K562 (cell line): ENCODE results near the gene SLC5A6. TPM values are rescaled to one million over a fixed set of nuclear protein-coding genes. Genes with fewer than 3 reads are reported as not detected.

ENCODE experiments used
- E2F3 ChIP-seq: fragments of 250-450 bp; sonication (Bioruptor Pico); IDR thresholded peaks from 2 replicates; pipeline ENCODE4 v1.4.0; 2020; ENCODE audit warnings: mild to moderate bottlenecking
- E2F5 ChIP-seq: sonication (generic); formaldehyde crosslinking; IDR thresholded peaks from 2 replicates; pipeline ENCODE4 v1.8.0; 2022; ENCODE audit warnings: mild to moderate bottlenecking, missing genetic modification reagents
- FIP1L1 ChIP-seq: fragments of 200-400 bp; formaldehyde crosslinking; IDR thresholded peaks from 2 replicates; pipeline ENCODE4 v1.6.1; 2018; ENCODE audit warnings: mild to moderate bottlenecking, low read depth, low read length; ENCODE audit not compliant: poor library complexity, severe bottlenecking
- FOXJ2 ChIP-seq: fragments of 200-800 bp; sonication (Bioruptor generic); IDR thresholded peaks from 2 replicates; pipeline ENCODE4 v1.6.1; 2016; ENCODE audit warnings: missing genetic modification characterization, missing compliant biosample characterization
- HIVEP1 ChIP-seq: fragments of 250-450 bp; sonication (Bioruptor Pico); IDR thresholded peaks from 2 replicates; pipeline ENCODE4 v1.4.0; 2020; ENCODE audit warnings: mild to moderate bottlenecking
- IRF2 ChIP-seq: sonication (generic); formaldehyde crosslinking; IDR thresholded peaks from 2 replicates; pipeline ENCODE4 v1.8.1; 2022; ENCODE audit warnings: mild to moderate bottlenecking, missing genetic modification reagents
- L3MBTL2 ChIP-seq: fragments of 450-650 bp; IDR thresholded peaks from 2 replicates; pipeline ENCODE4 v1.6.1; 2016; ENCODE audit warnings: mild to moderate bottlenecking, moderate library complexity
- NR2C1 ChIP-seq, 2 experiments: fragments of 450-650 bp; IDR thresholded peaks; 2 replicates each; pipeline ENCODE4 v1.6.1; 2017; ENCODE audit warnings: mild to moderate bottlenecking in 2 of 2, antibody characterized with exemption in 1 of 2, inconsistent platforms in 1 of 2, missing compliant biosample characterization in 1 of 2, missing genetic modification characterization in 1 of 2
- NR2F6 ChIP-seq: fragments of 450-650 bp; formaldehyde crosslinking; IDR thresholded peaks from 2 replicates; pipeline ENCODE4 v1.4.0; 2020; ENCODE audit warnings: mild to moderate bottlenecking
- POLR2H ChIP-seq: IDR thresholded peaks from 2 replicates; pipeline ENCODE4 v1.6.1; 2016; ENCODE audit warnings: missing genetic modification characterization, low read depth, mild to moderate bottlenecking, control low read depth, missing compliant biosample characterization, moderate library complexity
- PRMT5 ChIP-seq: sonication (generic); formaldehyde crosslinking; IDR thresholded peaks from 2 replicates; pipeline ENCODE4 v1.5.0; 2020; ENCODE audit warnings: missing genetic modification reagents
- RBM15 ChIP-seq: fragments of 200-400 bp; formaldehyde crosslinking; IDR thresholded peaks from 2 replicates; pipeline ENCODE4 v1.6.1; 2018; ENCODE audit warnings: mild to moderate bottlenecking, low read length, moderate library complexity; ENCODE audit not compliant: insufficient read depth
- RHOXF2B ChIP-seq: fragments of 250-450 bp; sonication (Bioruptor Pico); conservative IDR thresholded peaks from 2 replicates; pipeline ENCODE4 v1.5.1; 2021
- SMARCA5 ChIP-seq: fragments of 450-650 bp; IDR thresholded peaks from 2 replicates; pipeline ENCODE4 v1.6.1; 2016
- TSC22D4 ChIP-seq: fragments of 450-650 bp; IDR thresholded peaks from 2 replicates; pipeline ENCODE4 v1.6.1; 2016; ENCODE audit warnings: missing genetic modification characterization, missing biosample characterization, control low read depth
- ZKSCAN1 ChIP-seq: fragments of 150-350 bp; IDR thresholded peaks from 2 replicates; pipeline ENCODE4 v1.6.1; 2016; ENCODE audit warnings: low read depth, low read length
- ZNF121 ChIP-seq: sonication (generic); formaldehyde crosslinking; conservative IDR thresholded peaks from 2 replicates; pipeline ENCODE4 v1.8.0; 2022; ENCODE audit warnings: missing genetic modification reagents
- ZNF124 ChIP-seq: sonication (generic); formaldehyde crosslinking; IDR thresholded peaks from 2 replicates; pipeline ENCODE4 v1.8.1; 2022; ENCODE audit warnings: missing genetic modification reagents
- ZSCAN29 ChIP-seq: fragments of 450-650 bp; IDR thresholded peaks from 2 replicates; pipeline ENCODE4 v1.6.1; 2017
- polyA plus RNA-seq, 8 experiments: library from polyadenylated mRNA; depleted of rRNA in 4 of 8; stranded (reverse) in 5 of 8; unstranded in 3 of 8; fragments of >200 nt; fragmentation: Nextera tagmentation in 2 of 8; fragmentation: Illumina TruSeq in 1 of 8; extraction: Ambion mirVana in 2 of 8; extraction: Trizol in 1 of 8; gene quantifications; 2 replicates each; pipeline versions ENCODE4 v1.2.1 to v1.2.3, GENCODE V29; 2011 to 2014; ENCODE audit warnings: inconsistent platforms in 1 of 8, missing spikeins in 1 of 8
- total RNA-seq, 7 experiments: library from RNA; depleted of rRNA in 6 of 7; stranded (reverse); fragments of >200 nt in 6 of 7; fragmentation: Illumina TruSeq in 2 of 7; extraction: Trizol in 2 of 7; gene quantifications; 2 replicates each; pipeline versions ENCODE4 v1.2.1 to v1.2.3, GENCODE V29; 2011 to 2021; ENCODE audit warnings: low replicate concordance in 1 of 7
- TF ChIP-seq, protein P1 (sequence below): fragments of 450-650 bp; IDR thresholded peaks from 2 replicates; pipeline ENCODE4 v1.6.1; 2017; ENCODE audit warnings: mild to moderate bottlenecking, moderate library complexity
- TF ChIP-seq, protein P2 (sequence below): sonication (generic); formaldehyde crosslinking; IDR thresholded peaks from 2 replicates; pipeline ENCODE4 v1.9.0; 2022; ENCODE audit warnings: mild to moderate bottlenecking, missing genetic modification reagents
- TF ChIP-seq, protein P3 (sequence below): fragments of 450-650 bp; IDR thresholded peaks from 2 replicates; pipeline ENCODE4 v1.7.1; 2018; ENCODE audit warnings: mild to moderate bottlenecking, low read depth; ENCODE audit not compliant: partially characterized antibody

The SLC5A6 gene
- total and polyA plus RNA-seq, 9 of the 15 experiments (the other 6 are each of a cell fraction or from before 2014, with no cell fraction given), result 32.6 to 137 (median 107) TPM

DNA sequence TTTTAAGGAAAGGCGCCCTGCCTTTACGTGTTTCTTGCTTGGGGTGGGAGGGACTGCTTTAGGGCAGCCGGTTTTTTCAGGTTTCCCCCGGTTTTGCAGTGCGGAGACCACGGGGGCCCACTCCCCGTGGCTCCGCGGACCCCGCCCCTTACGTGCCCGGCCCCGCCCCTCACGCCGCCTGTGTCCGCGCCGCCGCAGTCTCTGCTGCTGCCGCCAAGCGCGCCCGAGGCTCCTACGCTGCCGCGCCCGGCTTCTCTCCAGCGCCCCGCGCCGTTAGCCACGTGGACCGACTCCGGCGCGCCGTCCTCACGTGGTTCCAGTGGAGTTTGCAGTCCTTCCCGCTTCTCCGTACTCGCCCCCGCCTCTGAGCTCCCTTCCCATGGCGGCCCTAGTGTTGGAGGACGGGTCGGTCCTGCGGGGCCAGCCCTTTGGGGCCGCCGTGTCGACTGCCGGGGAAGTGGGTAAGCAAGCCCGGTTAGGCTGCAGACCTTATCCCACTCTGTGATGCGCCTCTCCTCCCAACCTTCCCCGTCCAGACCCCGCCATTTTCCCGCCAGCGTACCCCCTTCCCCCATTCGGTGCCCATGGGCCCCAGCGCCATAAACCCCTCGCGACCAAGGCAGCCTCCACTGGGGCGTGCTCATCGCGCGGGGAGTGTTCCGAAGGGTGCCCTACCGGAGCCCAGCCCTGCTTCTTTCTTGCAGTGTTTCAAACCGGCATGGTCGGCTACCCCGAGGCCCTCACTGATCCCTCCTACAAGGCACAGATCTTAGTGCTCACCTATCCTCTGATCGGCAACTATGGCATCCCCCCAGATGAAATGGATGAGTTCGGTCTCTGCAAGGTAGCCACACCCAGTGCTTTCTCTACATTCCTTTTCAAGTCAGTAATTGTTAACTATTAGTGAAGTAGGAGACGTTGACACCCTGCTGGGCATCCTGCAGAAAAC lies 5.4 kb upstream of the SLC5A6 start, which contains the start of gene CAD (continued):
- TF ChIP-seq ZNF121 (CRISPR knock-in tag), result no peak
- TF ChIP-seq FOXJ2 (tag), result no peak
- TF ChIP-seq E2F5, result peak; percentile 97
- TF ChIP-seq RBM15, result no peak
- peak; percentile 45; the same call in 1 of the 2 replicates for TF ChIP-seq E2F3 (CRISPR knock-in tag)
- no peak for TF ChIP-seq ZSCAN29
- TF ChIP-seq TSC22D4 (tag), result no peak
- TF ChIP-seq, protein P1, sequence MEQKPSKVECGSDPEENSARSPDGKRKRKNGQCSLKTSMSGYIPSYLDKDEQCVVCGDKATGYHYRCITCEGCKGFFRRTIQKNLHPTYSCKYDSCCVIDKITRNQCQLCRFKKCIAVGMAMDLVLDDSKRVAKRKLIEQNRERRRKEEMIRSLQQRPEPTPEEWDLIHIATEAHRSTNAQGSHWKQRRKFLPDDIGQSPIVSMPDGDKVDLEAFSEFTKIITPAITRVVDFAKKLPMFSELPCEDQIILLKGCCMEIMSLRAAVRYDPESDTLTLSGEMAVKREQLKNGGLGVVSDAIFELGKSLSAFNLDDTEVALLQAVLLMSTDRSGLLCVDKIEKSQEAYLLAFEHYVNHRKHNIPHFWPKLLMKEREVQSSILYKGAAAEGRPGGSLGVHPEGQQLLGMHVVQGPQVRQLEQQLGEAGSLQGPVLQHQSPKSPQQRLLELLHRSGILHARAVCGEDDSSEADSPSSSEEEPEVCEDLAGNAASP, result no peak
- TF ChIP-seq, protein P2, sequence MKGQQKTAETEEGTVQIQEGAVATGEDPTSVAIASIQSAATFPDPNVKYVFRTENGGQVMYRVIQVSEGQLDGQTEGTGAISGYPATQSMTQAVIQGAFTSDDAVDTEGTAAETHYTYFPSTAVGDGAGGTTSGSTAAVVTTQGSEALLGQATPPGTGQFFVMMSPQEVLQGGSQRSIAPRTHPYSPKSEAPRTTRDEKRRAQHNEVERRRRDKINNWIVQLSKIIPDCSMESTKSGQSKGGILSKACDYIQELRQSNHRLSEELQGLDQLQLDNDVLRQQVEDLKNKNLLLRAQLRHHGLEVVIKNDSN (CRISPR knock-in tag), result peak; percentile 95
- no peak for TF ChIP-seq SMARCA5
- no peak for TF ChIP-seq HIVEP1 (CRISPR knock-in tag)
- no peak for TF ChIP-seq RHOXF2B
- peak; percentile 76 for TF ChIP-seq FIP1L1
- peak; percentile 96 for TF ChIP-seq L3MBTL2
- TF ChIP-seq NR2C1 (IDR thresholded peaks at IDR 0.05), result no peak
- no peak for TF ChIP-seq NR2C1 (tag; IDR thresholded peaks at IDR 0.05)
- 0 out of 2 replicates have a peak, but pooled peaks have one; percentile 16 for TF ChIP-seq PRMT5 (CRISPR knock-in tag)
- TF ChIP-seq, protein P3, sequence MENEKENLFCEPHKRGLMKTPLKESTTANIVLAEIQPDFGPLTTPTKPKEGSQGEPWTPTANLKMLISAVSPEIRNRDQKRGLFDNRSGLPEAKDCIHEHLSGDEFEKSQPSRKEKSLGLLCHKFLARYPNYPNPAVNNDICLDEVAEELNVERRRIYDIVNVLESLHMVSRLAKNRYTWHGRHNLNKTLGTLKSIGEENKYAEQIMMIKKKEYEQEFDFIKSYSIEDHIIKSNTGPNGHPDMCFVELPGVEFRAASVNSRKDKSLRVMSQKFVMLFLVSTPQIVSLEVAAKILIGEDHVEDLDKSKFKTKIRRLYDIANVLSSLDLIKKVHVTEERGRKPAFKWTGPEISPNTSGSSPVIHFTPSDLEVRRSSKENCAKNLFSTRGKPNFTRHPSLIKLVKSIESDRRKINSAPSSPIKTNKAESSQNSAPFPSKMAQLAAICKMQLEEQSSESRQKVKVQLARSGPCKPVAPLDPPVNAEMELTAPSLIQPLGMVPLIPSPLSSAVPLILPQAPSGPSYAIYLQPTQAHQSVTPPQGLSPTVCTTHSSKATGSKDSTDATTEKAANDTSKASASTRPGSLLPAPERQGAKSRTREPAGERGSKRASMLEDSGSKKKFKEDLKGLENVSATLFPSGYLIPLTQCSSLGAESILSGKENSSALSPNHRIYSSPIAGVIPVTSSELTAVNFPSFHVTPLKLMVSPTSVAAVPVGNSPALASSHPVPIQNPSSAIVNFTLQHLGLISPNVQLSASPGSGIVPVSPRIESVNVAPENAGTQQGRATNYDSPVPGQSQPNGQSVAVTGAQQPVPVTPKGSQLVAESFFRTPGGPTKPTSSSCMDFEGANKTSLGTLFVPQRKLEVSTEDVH, result peak; percentile 53
- no peak for TF ChIP-seq NR2F6
- peak; percentile 73 for TF ChIP-seq POLR2H (tag)
- TF ChIP-seq ZKSCAN1, result peak; percentile 10; the same call in 1 of the 2 replicates
- TF ChIP-seq ZNF124 (CRISPR knock-in tag), result no peak
- TF ChIP-seq IRF2 (CRISPR knock-in tag), result no peak
